ENCODE results near the gene LACTBL1. TPM values are rescaled to one million over a fixed set of nuclear protein-coding genes. Genes with fewer than 3 reads are reported as not detected.

LACTBL1 gene
- total and polyA plus RNA-seq, 2 of the 8 experiments (the other 6 are each of a cell fraction or from before 2014, with no cell fraction given) = not detected

- no peak overlapping the region for H3K18ac ChIP-seq (ENCODE audit: extremely low read depth, low read length)
- H2BK20ac ChIP-seq (ENCODE audit: low read length) = no peak overlapping the region
- no peak overlapping the region for H2BK5ac ChIP-seq (ENCODE audit: low read depth, low read length)
- POLR2A ChIA-PET (ENCODE audit: partially characterized antibody) = no interaction called here
- peaks cover 2 to 3% of the 10 kb centered on the region in 2 experiments for H4K20me1 ChIP-seq (replicated peaks in 1 of 2; ENCODE audit: control insufficient read depth in 1 of 2, insufficient read depth in 2 of 2, low read length in 2 of 2)
- H3K4me1 ChIP-seq (replicated peaks in 1 of 4; ENCODE audit: control insufficient read depth in 3 of 4, insufficient read depth in 4 of 4, low read length in 3 of 4) = no peaks in the 10 kb centered on the region
- H2AFZ ChIP-seq (ENCODE audit: low read length) = no peak overlapping the region
- CTCF ChIA-PET (ENCODE audit: partially characterized antibody) = interaction anchor here (0.6 to 2.3 kb wide), 7 partner anchors 28 to 212 kb away, joined by 3 to 8 read pairs (median 4); no protein-coding TSS in a partner anchor
- H3K4me3 ChIP-seq (ENCODE audit: extremely low read depth in 1 of 4, insufficient read depth in 2 of 4, low read depth in 3 of 4, low read length in 4 of 4) = no peak overlapping the region
- H3K9me3 ChIP-seq (ENCODE audit: insufficient read depth in 2 of 2, low read depth in 1 of 2, low read length in 1 of 2) = no peaks in the 10 kb centered on the region
- WGBS, 2 experiments (ENCODE audit: extremely low coverage in 1 of 2, insufficient coverage in 1 of 2, insufficient read length in 1 of 2, insufficient replicate concordance in 2 of 2, low coverage in 1 of 2, low lambda C conversion rate in 2 of 2, missing lambda C conversion rate in 1 of 2) = 86% methylated on average over 8 of the region's 8 CpGs; no CpG with 5 or more reads in 1 of the 2 experiments
- H3K36me3 ChIP-seq (ENCODE audit: control insufficient read depth in 2 of 4, insufficient read depth in 4 of 4, low read length in 3 of 4) = peaks cover 0 to 6% (median 0%) of the 10 kb centered on the region in 4 experiments; a peak in 1 of 8 replicates
- H2BK120ac ChIP-seq (replicated peaks; ENCODE audit: low read depth, low read length) = no peak overlapping the region
- no peak overlapping the region for H3K23ac ChIP-seq (ENCODE audit: insufficient read length)
- no peak overlapping the region for H2AK5ac ChIP-seq (ENCODE audit: low read depth, low read length)
- no peak overlapping the region for H4K91ac ChIP-seq (replicated peaks; ENCODE audit: insufficient read length, low read length)
- H3K14ac ChIP-seq (ENCODE audit: insufficient read length) = no peak overlapping the region
- H3K27ac ChIP-seq (ENCODE audit: low read depth, low read length) = no peak overlapping the region
- no peak overlapping the region for H3K4me2 ChIP-seq (ENCODE audit: insufficient read depth in 1 of 2, low read depth in 2 of 2, low read length in 2 of 2)
- no peak overlapping the region for H3K9ac ChIP-seq (replicated peaks in 1 of 4; ENCODE audit: extremely low read depth in 1 of 4, low read depth in 3 of 4, low read length in 3 of 4)
- no peaks in the 10 kb centered on the region for H3K79me2 ChIP-seq (ENCODE audit: control insufficient read depth in 1 of 2, insufficient read depth in 2 of 2, low read length in 2 of 2)
- no peak overlapping the region for H2BK15ac ChIP-seq (ENCODE audit: low read length)
- no peak overlapping the region for H3K56ac ChIP-seq (replicated peaks; ENCODE audit: insufficient read length, low read depth, low read length)
- no peak for DNase-seq (ENCODE audit: low read depth in 1 of 2, low spot score in 2 of 2)
- H4K5ac ChIP-seq (ENCODE audit: insufficient read length, low read depth, low read length) = no peak overlapping the region
- 0 out of 2 replicates have a peak overlapping the region, but pooled peaks have one; percentile 50 for H2BK12ac ChIP-seq (ENCODE audit: low read depth, low read length)
- 0 out of 2 replicates have a peak, but pooled peaks cover 2% of the 10 kb centered on the region for H3K79me1 ChIP-seq (ENCODE audit: low read depth, low read length)
- no peak for FAIRE-seq
- no peak overlapping the region for H4K8ac ChIP-seq (ENCODE audit: extremely low read depth, insufficient read depth, low read length)
- no peak overlapping the region for H3K4ac ChIP-seq (replicated peaks; ENCODE audit: insufficient read length, low read depth, low read length)
- H3K27me3 ChIP-seq (replicated peaks in 1 of 4; ENCODE audit: control insufficient read depth in 3 of 4, extremely low read depth in 1 of 4, insufficient read depth in 3 of 4, low read length in 3 of 4) = no peaks in the 10 kb centered on the region
- no peaks in the 10 kb centered on the region for H3K23me2 ChIP-seq (ENCODE audit: low read depth, low read length)
- TF ChIP-seq CTCF (IDR thresholded peaks at IDR 0.05; ENCODE audit: control extremely low read depth in 1 of 3, insufficient read depth in 1 of 3, low read depth in 1 of 3, low read length in 3 of 3) (peak; percentile 45 to 57 (median 56)), NANOG (IDR thresholded peaks at IDR 0.05; ENCODE audit: insufficient read depth, low read depth, low read length, poor library complexity, severe bottlenecking) (no peak), EZH2 (IDR thresholded peaks at IDR 0.05; ENCODE audit: low read depth, low read length, severe bottlenecking) (no peak), RAD21 (IDR thresholded peaks at IDR 0.05 in 1 of 2, conservative IDR thresholded peaks at IDR 0.05 in 1 of 2; ENCODE audit: low read depth in 2 of 2, low read length in 2 of 2) (peak; percentile 58 to 74), CTBP2 (IDR thresholded peaks at IDR 0.05; ENCODE audit: borderline replicate concordance, insufficient read depth, insufficient read length, low read length) (no peak), SIX5 (IDR thresholded peaks at IDR 0.05; ENCODE audit: low read depth, low read length) (no peak), POLR2AphosphoS5 (IDR thresholded peaks at IDR 0.05; ENCODE audit: low read depth, low read length) (no peak)
Observed at GRCh38 chr1:22914633-22915217, 57.9 kb downstream of the LACTBL1 start.

All from H1 (cell line).